Peyer's patch (tissue), 4 donors: ENCODE results near the gene MYT1.

Source experiments
- CTCF ChIP-seq, 6 experiments: fragments of 450-650 bp in 4 of 6; fragments of 200-600 bp in 2 of 6; sonication (generic) in 1 of 6; IDR thresholded peaks; one replicate each; pipeline ENCODE4 v1.5.1; 2017 to 2019; ENCODE audit warnings: antibody characterized with exemption in 6 of 6, mild to moderate bottlenecking in 3 of 6, moderate library complexity in 1 of 6
- POLR2A ChIP-seq, 2 donors: fragments of 450-650 bp; IDR thresholded peaks; one replicate each; pipeline ENCODE4 v1.5.1; 2017; ENCODE audit warnings: antibody characterized with exemption in 2 of 2, mild to moderate bottlenecking in 2 of 2, moderate library complexity in 2 of 2

- TF ChIP-seq CTCF (IDR thresholded peaks at IDR 0.05) (no peak), POLR2A (IDR thresholded peaks at IDR 0.05) (no peak)
Measured at GRCh38 chr20:64144144-64144912, 19.9 kb upstream of the MYT1 start.
